GM19463 (cell line): ENCODE results near the gene PXMP2.
"Not testable (repeated sequence)": the region's sequence is repeated elsewhere in the genome, so short reads cannot be mapped to it uniquely, and the experiment has no call there.

Experiments used
- ATAC-seq: cut with Tn5 transposase; IDR thresholded peaks from one replicate; pipeline ENCODE4 v1.9.1; 2021; ENCODE audit warnings: mild to moderate bottlenecking, moderate library complexity; ENCODE audit not compliant: unreplicated experiment

Gene PXMP2

GRCh38 chr12:132690112-132690511, 2.7 kb downstream of the PXMP2 start:
- ATAC-seq, result no peak

GRCh38 chr12:132692030-132692429, 4.6 kb downstream of the PXMP2 start:
- ATAC-seq, result not testable (repeated sequence)

GRCh38 chr12:132694888-132695287, 7.5 kb downstream of the PXMP2 start:
- ATAC-seq, result not testable (repeated sequence)

DNA sequence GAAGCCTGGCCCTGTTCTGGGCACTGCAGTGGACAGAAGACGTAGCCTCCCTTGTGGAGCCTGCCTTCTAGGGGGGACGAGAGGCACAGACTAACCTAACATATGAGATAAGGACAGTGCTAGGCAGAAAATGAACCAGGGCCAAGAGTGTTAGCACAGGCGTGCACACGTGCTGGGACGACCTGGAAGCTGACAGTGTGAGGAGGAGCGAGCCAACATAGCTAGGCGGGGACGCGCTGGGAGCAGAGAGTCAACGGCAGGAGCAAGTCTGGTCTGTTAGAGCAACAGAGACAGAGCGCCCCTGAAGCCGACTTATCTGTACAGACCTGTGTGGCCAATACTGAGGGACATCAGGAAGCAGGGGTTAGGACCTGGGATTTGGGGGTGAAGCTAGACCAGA, 8.0 kb downstream of the PXMP2 start:
- no peak for ATAC-seq

GRCh38 chr12:132698341-132698740, 11.0 kb downstream of the PXMP2 start:
- no peak for ATAC-seq

DNA sequence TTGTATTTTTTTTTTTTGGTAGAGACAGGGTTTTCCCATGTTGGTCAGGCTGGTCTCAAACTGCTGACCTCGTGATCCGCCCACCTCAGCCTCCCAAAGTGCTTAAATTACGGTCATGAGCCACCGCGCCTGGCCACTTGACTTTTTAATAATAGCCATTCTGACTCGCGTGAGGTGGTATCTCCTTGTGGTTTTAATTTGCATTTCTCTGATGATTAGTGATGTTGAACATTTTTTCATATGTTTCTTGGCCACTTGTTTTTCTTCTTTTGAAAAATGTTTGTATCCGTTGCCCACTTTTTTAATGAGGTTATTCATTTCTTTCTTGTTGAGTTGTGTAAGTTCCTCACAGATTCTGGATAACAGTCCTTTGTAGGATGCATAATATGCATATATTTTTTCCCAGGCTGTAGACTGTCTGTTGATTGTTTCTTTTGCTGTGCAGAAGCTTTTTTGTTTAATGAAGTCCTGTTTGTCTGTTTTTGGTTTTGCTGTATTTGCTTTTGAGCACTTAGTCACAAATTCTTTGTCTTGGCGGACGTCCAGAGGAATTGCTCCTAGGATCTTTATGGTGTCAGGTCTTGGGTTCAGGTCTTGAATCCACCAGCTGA, 12.9 kb downstream of the PXMP2 start:
- peak; percentile 51 for ATAC-seq

DNA sequence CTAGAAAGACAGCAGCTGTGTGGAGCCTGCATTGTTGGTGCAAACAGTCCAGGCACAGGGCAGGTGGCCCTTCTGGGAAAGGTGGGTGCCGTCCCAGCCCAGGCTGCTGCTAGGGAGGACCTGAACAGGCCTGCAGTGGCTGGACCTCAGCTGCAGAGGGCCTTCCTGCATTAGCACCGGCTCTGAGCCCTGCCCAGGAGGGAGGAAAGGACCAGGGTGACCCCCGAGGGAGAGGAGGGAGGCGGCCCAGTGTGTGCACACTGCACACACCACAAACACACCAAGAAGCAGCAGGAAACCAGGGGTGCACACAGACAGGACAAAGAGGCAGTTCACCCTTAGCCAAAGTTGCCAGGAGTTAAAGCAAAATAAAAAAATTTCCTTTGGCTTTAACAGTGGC, 15.3 kb downstream of the PXMP2 start:
- no peak for ATAC-seq

DNA sequence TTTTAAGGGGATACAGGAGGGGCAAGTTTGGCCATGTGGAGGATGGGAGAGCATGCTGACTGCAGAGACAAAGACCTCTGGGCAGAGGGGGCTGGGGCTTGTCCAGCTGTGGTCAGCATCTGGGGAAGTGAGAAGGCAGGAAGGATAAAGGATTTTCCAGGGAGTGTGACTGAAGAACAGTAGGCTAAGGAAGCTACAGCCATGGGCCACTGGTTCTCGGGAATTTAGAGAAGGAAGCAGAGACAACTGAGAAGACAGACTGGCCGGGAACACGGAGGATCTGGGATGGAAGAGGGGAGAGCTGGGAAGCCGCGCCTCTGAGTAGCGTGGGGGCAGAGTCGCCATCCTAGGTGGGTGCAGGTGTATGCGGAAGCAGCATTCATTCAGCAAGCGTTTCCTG, 16.3 kb downstream of the PXMP2 start:
- ATAC-seq, result no peak

DNA sequence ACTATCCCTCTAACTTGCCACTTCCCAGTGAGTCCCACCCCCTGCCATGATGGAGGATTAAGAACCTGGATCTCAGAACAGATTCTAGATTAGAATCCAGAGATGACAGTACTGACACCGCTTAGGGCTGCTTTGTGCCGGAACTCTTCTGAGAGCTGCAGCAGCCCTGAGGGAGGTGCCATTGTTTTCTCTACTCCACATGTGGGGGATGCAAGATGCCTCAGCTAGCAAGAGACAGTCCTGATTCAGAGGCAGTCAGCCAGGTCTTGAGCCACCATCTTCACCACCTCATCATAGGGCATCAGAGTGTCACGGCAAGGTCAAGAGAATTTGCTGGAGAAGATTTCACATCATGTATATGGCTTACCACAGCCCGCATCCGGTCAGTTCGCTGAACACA, 19.9 kb downstream of the PXMP2 start:
- no peak for ATAC-seq

DNA sequence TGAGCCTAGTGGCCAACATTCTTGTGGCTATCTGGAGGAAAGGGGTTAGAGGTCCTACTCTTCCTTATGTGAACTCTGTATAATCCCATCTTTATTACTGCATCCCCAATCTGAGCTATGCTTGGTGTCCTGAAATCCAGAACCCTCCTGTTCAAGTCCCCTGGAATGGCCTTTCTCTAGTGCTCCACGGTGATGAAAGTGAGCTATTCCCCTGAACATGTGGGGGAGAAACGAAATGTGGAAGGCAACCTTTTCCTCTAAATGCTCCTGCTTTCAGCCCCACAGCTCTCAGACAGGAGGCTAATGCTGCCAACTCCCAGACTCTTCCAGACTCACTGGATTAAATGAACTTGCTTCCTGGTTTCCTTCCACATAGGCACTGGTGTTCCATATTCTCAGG, 20.8 kb downstream of the PXMP2 start:
- ATAC-seq, result no peak

GRCh38 chr12:132710043-132710404, 22.6 kb downstream of the PXMP2 start:
- peak; percentile 19 for ATAC-seq

DNA sequence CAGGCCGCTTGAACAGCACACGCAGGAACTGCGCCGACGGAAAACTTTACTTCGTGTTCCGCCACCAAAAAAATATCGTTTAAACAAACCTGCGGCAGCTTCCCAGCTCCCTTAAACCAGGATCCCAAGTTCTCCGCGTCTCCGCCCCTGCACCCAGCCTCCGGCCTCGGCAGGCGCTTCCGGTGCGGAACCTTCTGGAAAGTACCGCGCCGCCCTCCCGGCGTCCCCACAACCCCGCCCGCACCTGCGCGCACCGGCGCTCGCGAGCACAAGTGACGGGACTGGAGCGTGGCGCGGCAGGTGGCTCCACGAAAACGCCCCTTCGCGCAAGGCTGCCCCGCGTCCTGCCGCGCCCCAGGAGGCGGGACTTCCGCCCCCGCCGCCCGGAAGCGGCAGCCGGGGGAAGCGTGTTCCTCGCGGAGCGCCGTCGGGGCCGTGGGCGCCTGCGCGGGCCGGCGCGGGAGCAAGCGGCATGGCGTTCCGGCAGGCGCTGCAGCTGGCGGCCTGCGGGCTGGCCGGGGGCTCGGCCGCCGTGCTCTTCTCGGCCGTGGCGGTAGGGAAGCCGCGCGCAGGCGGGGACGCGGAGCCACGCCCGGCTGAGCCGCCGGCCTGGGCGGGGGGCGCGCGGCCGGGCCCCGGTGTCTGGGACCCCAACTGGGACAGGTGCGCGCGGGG, 23.2 kb downstream of the PXMP2 start, which contains the start of gene PGAM5:
Gene PGAM5, plus strand, starts transcription at position 438 of the 675 bp plus-strand sequence. Its CDS starts 35 bp downstream, at position 473.
- ATAC-seq, result peak; percentile 89

DNA sequence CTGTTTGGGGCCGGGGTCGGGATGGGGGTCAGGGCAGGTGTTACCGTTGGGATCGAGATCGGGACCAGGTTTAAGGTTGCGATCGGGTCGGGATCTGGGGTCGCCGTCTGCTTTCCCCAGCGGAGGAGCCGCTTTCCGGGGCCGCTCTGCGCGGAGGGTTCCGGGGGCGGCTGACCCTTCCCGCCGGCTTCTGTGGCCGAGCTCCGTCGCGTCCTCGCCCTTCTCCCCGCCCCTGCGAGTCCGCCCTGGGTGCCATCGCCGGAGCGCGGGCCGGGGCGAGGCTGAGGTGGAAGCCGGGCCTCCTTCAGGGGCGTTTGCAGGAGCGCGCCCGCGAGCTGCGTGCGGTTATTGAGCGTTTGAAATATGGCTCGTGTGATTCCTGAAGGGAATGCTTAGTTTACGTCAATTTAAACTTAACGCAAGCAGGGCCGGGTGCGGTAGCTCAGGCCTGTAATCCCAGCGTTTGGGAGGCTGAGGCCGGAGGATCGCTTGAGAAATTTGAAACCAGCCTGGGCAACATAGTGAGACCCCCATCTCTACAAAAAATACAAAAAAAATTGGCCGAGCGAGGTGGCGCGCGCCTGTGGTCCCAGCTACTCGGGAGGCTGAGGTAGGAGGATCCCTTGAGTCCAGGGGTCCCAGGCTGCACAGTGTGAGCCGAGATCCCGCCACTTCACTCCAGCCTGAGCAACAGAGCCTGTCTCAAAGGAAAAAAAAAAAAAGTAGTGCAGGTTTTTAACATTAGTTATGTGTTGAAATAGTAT, 23.9 kb downstream of the PXMP2 start:
- ATAC-seq, result no peak

GRCh38 chr12:132713123-132713522, 25.7 kb downstream of the PXMP2 start:
- ATAC-seq, result no peak

GRCh38 chr12:132715874-132716273, 28.5 kb downstream of the PXMP2 start:
- no peak for ATAC-seq

- ATAC-seq, result no peak
Observed at GRCh38 chr12:132716356-132716755, 29.0 kb downstream of the PXMP2 start.

- no peak for ATAC-seq
Observed at GRCh38 chr12:132717011-132717410, 29.6 kb downstream of the PXMP2 start.

DNA sequence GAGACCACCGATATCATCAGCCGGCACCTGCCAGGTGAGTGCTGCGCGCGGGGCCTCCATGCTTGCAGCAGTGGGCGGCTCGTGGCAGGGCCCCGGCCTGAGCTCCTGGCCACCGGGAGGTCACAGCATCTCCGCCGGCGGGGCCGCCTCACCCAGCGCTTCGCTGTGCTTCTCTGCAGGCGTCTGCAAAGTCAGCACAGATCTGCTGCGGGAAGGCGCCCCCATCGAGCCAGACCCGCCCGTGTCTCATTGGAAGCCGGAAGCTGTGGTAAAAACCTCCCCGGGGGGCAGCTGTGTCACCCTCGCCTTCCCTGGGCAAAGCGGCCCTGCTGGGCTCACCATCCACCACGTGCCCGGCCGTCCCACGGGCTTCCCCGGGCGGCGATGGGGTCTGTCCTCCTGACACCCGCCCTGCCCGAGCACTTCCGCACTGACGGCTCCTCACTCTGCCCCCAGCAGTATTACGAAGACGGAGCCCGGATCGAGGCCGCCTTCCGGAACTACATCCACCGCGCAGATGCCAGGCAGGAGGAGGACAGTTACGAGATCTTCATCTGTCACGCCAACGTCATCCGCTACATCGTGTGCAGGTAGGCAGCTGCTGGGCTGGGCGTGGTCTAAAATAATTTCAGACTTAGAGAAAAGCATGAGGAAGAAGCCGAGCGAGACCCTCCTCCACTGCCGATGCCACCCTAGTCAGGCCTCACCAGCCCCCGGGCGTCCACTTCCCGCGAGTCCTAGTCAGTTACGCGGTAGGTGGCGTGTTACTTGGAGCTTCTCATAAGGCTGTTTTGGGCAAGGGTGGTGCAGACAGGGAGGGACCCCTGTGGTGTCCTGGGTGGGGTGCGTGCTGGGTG, 30.4 kb downstream of the PXMP2 start:
- no peak for ATAC-seq

- ATAC-seq, result no peak
Observed at GRCh38 chr12:132718644-132719043, 31.3 kb downstream of the PXMP2 start.

- no peak for ATAC-seq
Observed at GRCh38 chr12:132719141-132719953, 32.0 kb downstream of the PXMP2 start.
